GM21381 (cell line): ENCODE data around the gene ZMYM3.
A peak's percentile ranks its signal among the peaks of the same experiment; 100 is the strongest.

ENCODE experiments used
- ATAC-seq: cut with Tn5 transposase; IDR thresholded peaks from one replicate; pipeline ENCODE4 v1.9.1; 2021; ENCODE audit warnings: mild to moderate bottlenecking, moderate library complexity; ENCODE audit not compliant: unreplicated experiment

ZMYM3 gene

DNA sequence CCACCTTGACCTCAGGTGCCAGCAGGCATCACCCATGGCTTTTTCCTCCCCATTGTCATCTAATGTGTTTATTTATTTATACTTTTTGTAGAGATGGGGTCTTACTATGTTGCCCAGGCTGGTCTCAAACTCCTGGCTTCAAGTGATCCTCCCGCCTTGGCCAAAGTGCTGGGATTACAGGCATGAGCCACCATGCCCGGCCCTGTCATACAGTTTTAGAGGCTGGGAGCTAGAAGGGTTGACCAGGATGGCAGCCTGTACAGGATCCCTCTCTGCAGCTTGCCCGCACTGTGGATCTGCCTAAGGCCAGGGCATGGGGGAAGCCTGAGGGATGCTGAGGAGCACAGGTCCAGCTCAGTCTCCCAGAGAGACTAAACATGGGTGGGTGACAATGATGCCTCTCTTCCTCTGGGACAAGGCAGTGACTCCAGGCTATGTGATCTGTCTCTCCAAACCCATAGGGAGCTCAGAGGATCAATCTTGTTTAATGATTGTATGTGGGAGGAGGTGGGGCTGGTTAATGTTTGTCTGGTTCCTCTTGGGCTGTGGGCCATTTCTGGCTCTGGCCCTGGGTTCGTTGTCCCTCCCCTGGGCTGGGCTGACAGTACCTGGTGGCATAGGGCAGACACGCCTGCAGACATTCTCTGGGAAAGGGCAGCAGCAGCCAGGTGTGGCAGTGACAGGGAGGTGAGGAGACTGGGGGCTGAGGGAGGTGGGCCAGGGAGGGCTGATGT, 39.2 kb downstream of the ZMYM3 start:
- no peak for ATAC-seq

DNA sequence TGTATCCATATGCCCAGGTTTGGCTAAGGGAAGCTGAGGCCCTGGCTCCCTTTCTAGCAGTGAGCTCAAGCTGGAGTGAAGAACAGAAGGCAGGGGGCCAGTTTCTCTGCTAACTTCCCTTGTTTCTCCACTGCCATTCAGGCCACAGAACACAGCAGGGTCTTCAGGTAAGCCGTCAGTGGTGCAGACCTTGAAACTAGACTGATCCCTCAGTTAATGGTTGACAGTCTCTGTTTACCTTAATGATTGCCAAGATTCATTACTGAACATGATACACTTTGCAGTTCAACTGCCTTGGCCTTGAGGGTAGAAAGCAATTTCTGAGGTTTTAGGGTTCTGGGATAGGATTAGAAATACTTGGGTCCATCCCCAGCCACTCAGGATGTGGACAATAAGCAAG, 39.8 kb downstream of the ZMYM3 start:
- ATAC-seq: no peak

DNA sequence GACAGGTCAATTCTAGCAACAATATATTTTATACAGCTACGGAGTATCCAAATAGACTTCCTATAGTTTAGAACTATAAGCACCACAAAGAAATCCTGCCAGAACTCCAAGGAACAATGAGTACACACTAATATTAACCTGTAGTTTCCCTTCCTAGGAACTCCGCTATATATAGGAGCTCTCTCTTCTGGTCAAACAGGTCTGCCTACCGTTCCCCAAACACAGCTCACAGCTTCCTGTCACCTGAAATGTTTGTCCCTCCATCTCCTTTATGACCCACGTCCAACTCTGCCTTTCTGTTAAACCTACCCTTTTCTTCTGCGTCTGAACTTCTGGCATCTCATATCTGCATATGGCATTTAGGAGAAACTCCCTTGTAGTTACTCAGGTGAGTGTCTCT, 41.4 kb downstream of the ZMYM3 start:
- ATAC-seq: no peak

DNA sequence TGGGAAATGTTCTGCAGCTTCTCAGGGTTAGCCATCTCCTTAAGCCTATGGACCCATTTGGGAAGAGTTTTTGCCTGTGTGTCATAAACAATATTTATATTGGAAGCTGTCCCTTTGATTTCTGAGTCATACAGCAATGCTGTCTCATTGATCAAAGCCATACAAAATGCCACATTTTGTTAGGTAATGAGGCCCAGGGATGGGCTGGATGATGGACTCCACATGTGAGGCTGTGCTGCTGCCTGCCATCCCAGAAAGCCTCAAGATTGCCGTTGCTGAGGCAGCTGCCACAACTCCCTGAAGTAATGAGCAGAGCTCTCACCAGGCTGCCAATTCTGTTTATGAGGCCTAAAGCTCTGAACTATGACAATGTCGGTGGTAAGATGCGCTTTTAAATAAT, 43.1 kb downstream of the ZMYM3 start:
- ATAC-seq: no peak

DNA sequence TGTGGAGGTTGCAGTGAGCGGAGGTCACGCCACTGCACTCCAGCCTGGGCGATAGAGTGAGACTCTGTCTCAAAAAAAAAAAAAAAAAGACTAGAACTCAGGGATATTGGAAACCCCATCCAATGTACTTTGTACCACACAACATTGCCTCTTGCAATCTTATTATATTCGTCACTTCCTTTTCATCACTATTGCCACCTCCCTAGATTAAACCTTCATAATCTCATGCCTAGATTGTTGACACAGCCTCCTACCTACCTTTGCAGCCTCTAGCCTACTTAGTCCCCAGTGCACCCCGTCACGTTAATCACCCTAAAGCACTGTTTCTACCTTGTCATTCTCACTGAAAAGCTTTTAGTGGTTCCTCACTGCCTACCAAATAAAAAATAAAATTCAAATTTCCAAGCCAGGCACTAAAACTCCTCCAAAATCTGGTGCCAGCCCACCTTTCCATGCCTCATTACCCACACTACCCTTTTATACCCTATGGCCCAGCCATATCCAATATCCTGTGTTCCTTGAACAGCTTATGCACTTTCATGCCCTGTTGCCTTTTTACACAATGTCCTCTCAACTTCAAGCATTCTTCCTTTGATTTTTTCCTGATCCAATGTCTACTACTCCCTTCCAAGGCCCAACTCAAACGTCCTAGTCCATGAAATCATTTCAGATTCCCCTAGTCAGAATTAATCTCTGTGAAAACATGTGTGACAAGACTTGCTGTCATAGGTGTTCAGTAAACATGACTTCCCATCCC, 54.5 kb downstream of the ZMYM3 start:
- no peak for ATAC-seq

DNA sequence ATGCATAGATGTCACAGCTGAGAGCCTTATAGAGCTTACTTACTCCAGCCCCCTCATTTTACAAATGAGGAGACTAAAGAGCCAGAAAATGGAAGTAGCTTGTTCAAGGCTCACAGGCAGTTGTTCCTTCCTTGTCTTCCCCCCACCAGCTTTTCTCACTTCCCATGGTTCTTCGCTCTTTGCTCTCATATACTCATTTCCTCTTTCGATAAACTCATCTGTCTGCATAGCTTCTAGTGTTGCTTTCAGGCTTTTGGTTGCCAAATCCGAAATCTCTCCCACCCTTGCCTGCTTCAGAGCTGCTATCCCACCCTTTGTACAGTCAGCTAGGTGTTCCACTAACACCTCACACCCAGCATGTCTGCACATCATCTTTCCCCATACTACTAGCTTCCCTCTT, 55.9 kb downstream of the ZMYM3 start:
- no peak for ATAC-seq

DNA sequence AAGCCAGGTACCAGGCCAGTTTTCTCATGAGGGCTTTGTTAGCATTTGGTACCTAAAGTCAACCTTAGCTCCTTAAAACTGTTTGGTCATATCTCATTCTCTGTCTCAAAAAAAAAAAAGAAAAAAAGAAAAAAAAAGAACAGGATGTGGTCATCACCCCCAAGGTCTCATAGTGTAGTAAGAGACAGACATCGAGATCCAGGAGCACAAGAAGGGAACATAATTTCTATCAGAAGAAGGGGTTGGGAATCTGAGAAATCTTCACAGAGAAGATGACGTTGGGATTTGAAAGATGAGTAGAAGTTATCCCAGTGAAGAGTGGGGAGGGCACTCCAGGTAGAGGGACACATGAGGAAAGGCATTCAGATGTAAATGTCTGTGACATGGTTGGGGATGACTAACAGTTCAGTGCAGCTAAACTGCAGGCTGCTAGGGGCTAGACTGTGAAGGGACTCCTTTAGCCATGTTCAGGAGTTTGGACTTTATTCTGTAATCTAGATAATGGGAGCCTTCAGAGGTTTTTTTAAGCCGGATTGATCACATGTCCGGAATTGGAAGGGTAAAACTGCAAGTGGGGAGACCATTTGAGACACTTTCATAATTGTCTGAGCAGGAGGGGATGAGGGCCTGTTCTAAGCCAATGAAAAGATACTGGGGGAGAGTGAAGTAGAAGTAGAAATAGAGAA, 57.8 kb downstream of the ZMYM3 start:
- ATAC-seq: peak; percentile 52

DNA sequence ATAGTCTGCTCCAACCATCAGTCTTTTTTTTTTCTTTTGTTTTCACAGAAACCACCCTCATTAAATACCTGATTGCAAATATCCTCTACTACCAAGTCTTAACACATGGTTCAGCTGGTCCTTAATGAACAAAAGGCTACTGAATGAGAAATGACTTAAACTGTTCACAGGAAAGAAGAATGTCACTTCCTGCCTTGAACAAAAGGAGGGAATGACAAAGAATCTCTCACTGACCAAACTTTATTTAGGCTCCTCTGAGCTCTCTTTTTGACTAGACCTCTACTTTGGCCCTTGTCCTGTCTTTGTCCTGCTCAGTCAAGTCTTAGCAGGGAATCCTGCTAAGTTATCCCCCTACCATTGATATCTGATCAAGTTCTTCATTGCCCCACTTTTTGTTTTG, 62.7 kb downstream of the ZMYM3 start:
- ATAC-seq: no peak
